Neural progenitor cell (in vitro differentiated cells): ENCODE measurements around the gene CDH2. TPM values are rescaled to one million over a fixed set of nuclear protein-coding genes. Genes with fewer than 3 reads are reported as not detected.
A peak's percentile ranks its signal among the peaks of the same experiment; 100 is the strongest.

Source experiments
- DNase-seq: peaks from one replicate; pipeline ENCODE4 v3.0.0-alpha.2; 2016; ENCODE audit warnings: low spot score
- H2AFZ ChIP-seq: fragments of 200-600 bp; sonication (generic); replicated peaks from 2 replicates; pipeline ENCODE4 v1.6.1; 2016; ENCODE audit warnings: antibody characterized with exemption
- H3F3A ChIP-seq: fragments of 200-600 bp; sonication (generic); 2 replicates; pipeline ENCODE4 v1.6.1; 2016; ENCODE audit warnings: antibody characterized with exemption, low read depth
- H3K27ac ChIP-seq: fragments of 200-600 bp; sonication (generic); 2 replicates; pipeline ENCODE4 v1.5.1; 2016; ENCODE audit warnings: mild to moderate bottlenecking
- H3K27me3 ChIP-seq: fragments of 200-600 bp; sonication (generic); 2 replicates; pipeline ENCODE4 v1.6.1; 2016; ENCODE audit warnings: mild to moderate bottlenecking, moderate library complexity
- H3K36me3 ChIP-seq: fragments of 200-600 bp; sonication (generic); 2 replicates; pipeline ENCODE4 v1.5.1; 2016
- H3K4me1 ChIP-seq: fragments of 200-600 bp; sonication (generic); 2 replicates; pipeline ENCODE4 v1.6.1; 2016; ENCODE audit warnings: mixed run types
- H3K4me2 ChIP-seq: fragments of 200-600 bp; sonication (generic); 2 replicates; pipeline ENCODE4 v1.6.1; 2016
- H3K4me3 ChIP-seq: fragments of 200-600 bp; sonication (generic); 2 replicates; pipeline ENCODE4 v1.5.1; 2016
- H3K79me2 ChIP-seq: fragments of 200-600 bp; sonication (generic); 2 replicates; pipeline ENCODE4 v1.6.1; 2016; ENCODE audit warnings: low read depth
- H3K9ac ChIP-seq: fragments of 200-600 bp; sonication (generic); 2 replicates; pipeline ENCODE4 v1.6.1; 2016
- H3K9me3 ChIP-seq: fragments of 200-600 bp; sonication (generic); 2 replicates; pipeline ENCODE4 v1.5.1; 2016; ENCODE audit warnings: low read depth
- H4K20me1 ChIP-seq: fragments of 200-600 bp; sonication (generic); 2 replicates; pipeline ENCODE4 v1.6.1; 2016; ENCODE audit warnings: low read depth
- H3K27ac Mint-ChIP-seq: 3 replicates; pipeline ENCODE4 v1.8.0; 2021; ENCODE audit warnings: mixed read lengths
- H3K27me3 Mint-ChIP-seq: 2 replicates; pipeline ENCODE4 v1.8.0; 2022; ENCODE audit warnings: low read depth, mild to moderate bottlenecking, inconsistent platforms, moderate library complexity, mixed read lengths; ENCODE audit not compliant: insufficient read depth
- H3K36me3 Mint-ChIP-seq: 3 replicates; pipeline ENCODE4 v1.8.0; 2021; ENCODE audit warnings: mixed read lengths
- H3K4me1 Mint-ChIP-seq: 3 replicates; pipeline ENCODE4 v1.8.0; 2021; ENCODE audit warnings: mixed read lengths
- H3K4me3 Mint-ChIP-seq: 3 replicates; pipeline ENCODE4 v1.8.0; 2021; ENCODE audit warnings: mild to moderate bottlenecking, moderate library complexity, mixed read lengths
- H3K9me3 Mint-ChIP-seq: 3 replicates; pipeline ENCODE4 v1.8.0; 2020; ENCODE audit warnings: mixed read lengths
- CTCF ChIP-seq: fragments of 200-600 bp; sonication (generic); IDR thresholded peaks from 2 replicates; pipeline ENCODE4 v1.5.1; 2017; ENCODE audit warnings: antibody characterized with exemption, mild to moderate bottlenecking
- EZH2 ChIP-seq: fragments of 200-600 bp; sonication (generic); IDR thresholded peaks from 2 replicates; pipeline ENCODE4 v1.6.1; 2017; ENCODE audit warnings: antibody characterized with exemption, mild to moderate bottlenecking, moderate library complexity
- EZH2phosphoT487 ChIP-seq: fragments of 200-600 bp; sonication (generic); IDR thresholded peaks from 2 replicates; pipeline ENCODE4 v1.6.1; 2017; ENCODE audit warnings: antibody characterized with exemption
- total RNA-seq: library from RNA; depleted of rRNA; stranded (reverse); fragments of >200 nt; gene quantifications from 2 replicates; pipeline ENCODE4 v1.2.3, GENCODE V29; 2015; ENCODE audit warnings: low replicate concordance

The CDH2 gene
- total RNA-seq, 1 donor from 2014 or later: 459 TPM

- Histone ChIP-seq H3K4me3 (no peak overlapping the region), H2AFZ (no peak overlapping the region), H3K9ac (no peak overlapping the region), H3K36me3 (no peaks in the 10 kb centered on the region), H3K4me2 (no peak overlapping the region), H3K9me3 (peaks cover 22% of the 10 kb centered on the region), H4K20me1 (no peaks in the 10 kb centered on the region), H3K27ac (no peak overlapping the region), H3K4me1 (peaks cover 39% of the 10 kb centered on the region), H3F3A (peaks cover 24% of the 10 kb centered on the region), H3K79me2 (no peaks in the 10 kb centered on the region), H3K27me3 (no peaks in the 10 kb centered on the region)
- peaks cover 17% of the 10 kb centered on the region for H3K36me3 Mint-ChIP-seq
- H3K27me3 Mint-ChIP-seq: peaks cover 3% of the 10 kb centered on the region
- H3K9me3 Mint-ChIP-seq: peaks cover 54% of the 10 kb centered on the region
- TF ChIP-seq CTCF: no peak
- no peak for TF ChIP-seq EZH2phosphoT487
- no peak for TF ChIP-seq EZH2
- no peak for DNase-seq
- no peak overlapping the region for H3K27ac Mint-ChIP-seq
- H3K4me1 Mint-ChIP-seq: peaks cover 16% of the 10 kb centered on the region
- no peak overlapping the region for H3K4me3 Mint-ChIP-seq
Observed at GRCh38 chr18:27903906-27904305, 273.0 kb downstream of the CDH2 start.

DNA sequence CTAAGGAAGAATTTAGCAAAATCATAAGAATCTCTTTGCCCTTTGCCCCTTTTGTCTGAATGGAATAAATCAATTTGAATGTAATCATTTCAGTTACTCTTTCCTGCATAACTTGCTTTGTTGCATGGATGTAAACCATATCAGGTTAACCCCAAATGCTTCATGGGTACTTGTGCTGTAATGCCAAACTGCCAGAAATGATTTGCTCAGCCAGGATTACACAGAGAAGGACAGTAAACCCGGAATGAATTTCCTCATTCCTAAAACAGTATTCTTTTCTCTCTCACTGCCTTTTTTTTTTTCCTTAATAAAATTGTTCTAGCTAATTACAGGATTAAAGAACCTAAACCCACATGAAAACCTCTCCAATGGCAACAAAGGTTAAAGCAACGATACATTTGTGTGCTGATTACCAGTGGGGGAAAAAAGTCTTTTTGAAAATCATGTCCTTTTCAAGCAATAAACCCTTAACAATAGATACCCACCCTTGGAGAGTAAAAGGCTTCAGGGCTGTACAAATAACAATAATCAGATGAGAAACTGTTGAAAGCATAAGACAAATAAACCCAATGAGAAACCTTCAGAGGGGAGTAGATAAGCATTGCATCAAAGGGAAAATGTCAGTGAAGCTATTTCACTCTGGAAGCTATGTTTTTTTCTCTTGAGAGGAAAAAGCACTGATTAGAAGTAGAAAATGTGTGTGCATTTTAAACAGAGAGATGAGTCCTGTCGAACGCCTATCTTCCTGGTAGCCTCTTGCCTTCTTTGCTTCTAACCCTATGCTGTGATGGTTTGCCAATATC lies 275.3 kb downstream of the CDH2 start:
- H3K27me3 ChIP-seq: no peaks in the 10 kb centered on the region
- H3K9me3 Mint-ChIP-seq: peaks cover 40% of the 10 kb centered on the region
- H3K9me3 ChIP-seq: peaks cover 4% of the 10 kb centered on the region
- H3K9ac ChIP-seq: no peak overlapping the region
- peak overlapping the region; percentile 57 for H3K4me2 ChIP-seq
- no peaks in the 10 kb centered on the region for H3K79me2 ChIP-seq
- no peak overlapping the region for H2AFZ ChIP-seq
- peaks cover 24% of the 10 kb centered on the region for H3F3A ChIP-seq
- no peak overlapping the region for H3K4me3 ChIP-seq
- no peak for TF ChIP-seq CTCF
- peak; percentile 79 for TF ChIP-seq EZH2phosphoT487
- H3K4me1 Mint-ChIP-seq: peaks cover 20% of the 10 kb centered on the region
- DNase-seq: peak; percentile 33
- peaks cover 2% of the 10 kb centered on the region for H3K27me3 Mint-ChIP-seq
- no peaks in the 10 kb centered on the region for H3K36me3 ChIP-seq
- H3K27ac Mint-ChIP-seq: peak overlapping the region; percentile 72
- H3K27ac ChIP-seq: peak overlapping the region; percentile 81
- H4K20me1 ChIP-seq: no peaks in the 10 kb centered on the region
- peaks cover 15% of the 10 kb centered on the region for H3K36me3 Mint-ChIP-seq
- no peak overlapping the region for H3K4me3 Mint-ChIP-seq
- H3K4me1 ChIP-seq: peaks cover 40% of the 10 kb centered on the region
